OCI-LY7 (cell line): ENCODE data around the gene GULP1. TPM values are rescaled to one million over a fixed set of nuclear protein-coding genes. Genes with fewer than 3 reads are reported as not detected.

Experiments used
- BruUV-seq: library from RNA; stranded (reverse); fragments of 400-500 nt; replicated peaks from 2 replicates; lab custom pipeline; 2021; lab: Mats Ljungman, UMichigan
- CTCF ChIA-PET: fragments of 300-600 bp; sonication (Branson Sonifier 250); formaldehyde crosslinking; loops from one replicate; lab custom pipeline; 2022; ENCODE audit warnings: antibody characterized with exemption; ENCODE audit not compliant: unreplicated experiment; lab: Charles Lee
- POLR2A ChIA-PET: fragments of 300-600 bp; sonication (Branson Sonifier 250); formaldehyde crosslinking; loops from one replicate; lab custom pipeline; 2022; ENCODE audit warnings: antibody characterized with exemption; lab: Charles Lee
- DNase-seq: peaks from one replicate; pipeline ENCODE4 v3.0.0-alpha.2; 2015; ENCODE audit warnings: low spot score
- H2AFZ ChIP-seq: fragments of 200-600 bp; sonication (generic), shearing (Covaris generic); 2 replicates; pipeline ENCODE4 v1.6.1; 2014; ENCODE audit warnings: mild to moderate bottlenecking, antibody characterized with exemption, low read length, moderate library complexity
- H3K27ac ChIP-seq: fragments of 200-600 bp; sonication (generic); 2 replicates; pipeline ENCODE4 v1.5.1; 2014; ENCODE audit warnings: mixed run types, low read depth, mild to moderate bottlenecking, moderate library complexity, low read length, inconsistent platforms; ENCODE audit not compliant: poor library complexity, severe bottlenecking
- H3K36me3 ChIP-seq: fragments of 200-600 bp; sonication (generic); 2 replicates; pipeline ENCODE4 v1.6.1; 2014; ENCODE audit warnings: mild to moderate bottlenecking, antibody characterized with exemption, low read length, moderate library complexity, mixed read lengths; ENCODE audit not compliant: insufficient read depth
- H3K4me1 ChIP-seq: fragments of 200-600 bp; sonication (generic); 2 replicates; pipeline ENCODE4 v1.5.1; 2014; ENCODE audit warnings: mild to moderate bottlenecking, low read length; ENCODE audit not compliant: insufficient read depth, poor library complexity, severe bottlenecking
- H3K4me2 ChIP-seq: fragments of 200-600 bp; sonication (generic); 2 replicates; pipeline ENCODE4 v1.6.1; 2014; ENCODE audit warnings: mild to moderate bottlenecking, low read length
- H3K4me3 ChIP-seq: fragments of 200-600 bp; sonication (generic); 2 replicates; pipeline ENCODE4 v1.5.1; 2014; ENCODE audit warnings: mild to moderate bottlenecking, low read depth, low read length; ENCODE audit not compliant: poor library complexity, severe bottlenecking
- H3K79me2 ChIP-seq: fragments of 200-600 bp; sonication (generic); 2 replicates; pipeline ENCODE4 v1.6.1; 2016; ENCODE audit warnings: low read depth, mild to moderate bottlenecking, low read length, moderate library complexity, mixed read lengths; ENCODE audit not compliant: insufficient read depth
- H3K9me2 ChIP-seq: fragments of 200-600 bp; sonication (generic); 2 replicates; pipeline ENCODE4 v1.6.1; 2016; ENCODE audit warnings: mild to moderate bottlenecking, low read length, mixed read lengths; ENCODE audit not compliant: insufficient read depth
- H3K9me3 ChIP-seq: fragments of 200-600 bp; sonication (generic); 2 replicates; pipeline ENCODE4 v1.6.1; 2014; ENCODE audit warnings: mild to moderate bottlenecking, mixed run types, low read length, mixed read lengths
- H4K20me1 ChIP-seq: fragments of 200-600 bp; sonication (generic); 2 replicates; pipeline ENCODE4 v1.6.1; 2014; ENCODE audit warnings: mild to moderate bottlenecking, antibody characterized with exemption, low read length, moderate library complexity, mixed read lengths; ENCODE audit not compliant: insufficient read depth
- CTCF ChIP-seq: fragments of 200-600 bp; sonication (generic); conservative IDR thresholded peaks from 2 replicates; pipeline ENCODE4 v1.5.1; 2014; ENCODE audit warnings: mild to moderate bottlenecking, antibody characterized with exemption, low read length, moderate library complexity, mixed read lengths
- EZH2phosphoT487 ChIP-seq: fragments of 200-600 bp; sonication (generic); IDR thresholded peaks from 2 replicates; pipeline ENCODE4 v1.6.1; 2018; ENCODE audit warnings: low read depth, borderline replicate concordance, mild to moderate bottlenecking, mixed run types, antibody characterized with exemption, low read length, moderate library complexity, mixed read lengths
- intact Hi-C: fragments of 100-400 bp; cut with micrococcal nuclease; formaldehyde crosslinking; loops from one replicate; pipeline ENCODE4 v1.10.0; 2022; ENCODE audit not compliant: unreplicated experiment
- total RNA-seq, 2 experiments: library from RNA; depleted of rRNA in 1 of 2; stranded (reverse); fragments of >200 nt in 1 of 2; shearing (Covaris generic) in 1 of 2; gene quantifications; 2 replicates each; pipeline ENCODE4 v1.2.3, GENCODE V29; 2014 to 2022

The GULP1 gene
- total RNA-seq, 2 experiments from 2014 or later, result not detected

DNA sequence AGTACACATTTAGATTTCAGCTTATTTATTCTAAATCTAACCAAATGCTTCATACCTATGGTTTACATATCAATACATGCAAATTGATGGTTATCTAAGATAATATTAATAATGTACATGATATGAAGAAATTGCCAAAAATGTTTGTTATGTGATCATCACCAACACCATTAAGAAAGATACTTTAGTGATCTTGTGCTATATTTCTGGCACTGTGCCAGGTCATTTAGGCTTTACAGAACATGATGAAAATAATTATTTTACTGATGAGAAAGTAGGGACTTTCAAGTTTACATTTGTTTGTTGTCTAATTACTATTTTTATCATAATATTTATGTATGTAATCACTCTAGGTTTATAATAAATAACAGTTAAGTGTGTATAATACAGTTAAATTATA lies 158.3 kb downstream of the GULP1 start:
- Histone ChIP-seq H3K27ac (no peak overlapping the region), H3K4me1 (no peaks in the 10 kb centered on the region), H3K4me3 (no peak overlapping the region), H3K9me2 (no peaks in the 10 kb centered on the region), H3K9me3 (no peaks in the 10 kb centered on the region), H3K4me2 (no peak overlapping the region), H4K20me1 (no peaks in the 10 kb centered on the region), H3K36me3 (no peaks in the 10 kb centered on the region), H2AFZ (no peak overlapping the region), H3K79me2 (no peaks in the 10 kb centered on the region)
- ChIA-PET POLR2A (no interaction called here), CTCF (no interaction called here)
- DNase-seq, result no peak
- no TSS peak for BruUV-seq
- intact Hi-C loops, result no loop called here
- no peak for TF ChIP-seq CTCF
- TF ChIP-seq EZH2phosphoT487, result no peak

DNA sequence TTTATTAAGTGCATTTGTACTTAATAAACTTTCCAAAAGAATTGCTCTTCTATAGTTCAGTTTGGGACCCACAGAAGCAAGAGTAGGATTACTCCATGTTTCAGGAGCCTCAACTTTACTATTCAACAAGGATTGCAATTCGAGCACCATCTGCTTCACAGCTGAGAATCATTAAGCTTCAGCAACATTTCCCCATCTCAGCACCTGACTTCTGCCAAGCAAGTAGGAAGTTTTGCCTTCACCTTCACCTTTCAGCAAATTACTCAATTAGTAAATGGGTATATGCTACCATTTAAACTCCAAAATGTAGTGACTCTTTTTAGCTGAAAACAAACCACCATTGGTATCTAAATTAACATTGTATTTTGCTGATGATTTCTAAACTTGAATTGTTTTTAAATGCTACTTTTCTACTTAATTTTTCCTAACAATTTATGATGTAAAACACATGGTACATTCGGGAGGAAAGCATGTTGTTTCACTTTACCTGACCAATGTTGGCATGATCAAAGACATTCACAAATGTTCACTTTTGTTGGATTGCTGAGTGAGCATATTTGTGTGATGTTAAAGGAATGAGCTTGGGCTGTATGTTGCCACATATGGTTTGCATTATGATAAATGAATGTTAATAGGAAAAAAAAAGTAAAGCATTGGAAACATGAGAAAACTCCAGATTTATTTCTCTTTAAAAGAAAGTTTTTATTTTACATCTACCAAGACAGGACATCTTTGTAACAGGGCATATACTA lies 159.2 kb downstream of the GULP1 start:
- ChIA-PET POLR2A (interaction anchor here (0.9 kb wide), 1 partner anchor 79 kb away, joined by 3 read pairs; no protein-coding TSS in a partner anchor), CTCF (no interaction called here)
- Histone ChIP-seq H3K4me3 (no peak overlapping the region), H3K36me3 (no peaks in the 10 kb centered on the region), H3K9me2 (no peaks in the 10 kb centered on the region), H3K27ac (no peak overlapping the region), H2AFZ (no peak overlapping the region), H4K20me1 (no peaks in the 10 kb centered on the region), H3K79me2 (no peaks in the 10 kb centered on the region), H3K4me2 (no peak overlapping the region), H3K4me1 (no peaks in the 10 kb centered on the region), H3K9me3 (no peaks in the 10 kb centered on the region)
- intact Hi-C loops, result no loop called here
- no peak for DNase-seq
- TF ChIP-seq CTCF (no peak), EZH2phosphoT487 (no peak)
- no TSS peak for BruUV-seq

GRCh38 chr2:188452084-188452483 lies 160.4 kb downstream of the GULP1 start:
- intact Hi-C loops, result no loop called here
- Histone ChIP-seq H3K27ac (no peak overlapping the region), H3K79me2 (no peaks in the 10 kb centered on the region), H3K4me1 (no peaks in the 10 kb centered on the region), H4K20me1 (no peaks in the 10 kb centered on the region), H2AFZ (no peak overlapping the region), H3K9me3 (no peaks in the 10 kb centered on the region), H3K4me2 (no peak overlapping the region), H3K4me3 (no peak overlapping the region), H3K9me2 (no peaks in the 10 kb centered on the region), H3K36me3 (no peaks in the 10 kb centered on the region)
- DNase-seq, result no peak
- POLR2A ChIA-PET, result no interaction called here
- no TSS peak for BruUV-seq
- CTCF ChIA-PET, result no interaction called here
- TF ChIP-seq EZH2phosphoT487 (no peak), CTCF (no peak)
